Smooth muscle cell (in vitro differentiated cells): Measurements from ENCODE around the gene WDR12. TPM values are rescaled to one million over a fixed set of nuclear protein-coding genes. Genes with fewer than 3 reads are reported as not detected.
"Not testable (repeated sequence)": the region's sequence is repeated elsewhere in the genome, so short reads cannot be mapped to it uniquely, and the experiment has no call there.

ENCODE experiments used
- DNase-seq: peaks from one replicate; lab custom pipeline; 2025; ENCODE audit not compliant: unreplicated experiment; lab: John Stamatoyannopoulos, UW
- H2AFZ ChIP-seq: fragments of 200-600 bp; sonication (generic); 2 replicates; pipeline ENCODE4 v1.6.0; 2016; ENCODE audit warnings: antibody characterized with exemption, low read depth, mild to moderate bottlenecking
- H3F3A ChIP-seq: fragments of 200-600 bp; sonication (generic); 2 replicates; pipeline ENCODE4 v1.6.0; 2017; ENCODE audit warnings: antibody characterized with exemption, low read depth
- H3K27ac ChIP-seq: fragments of 200-600 bp; sonication (generic); 2 replicates; pipeline ENCODE4 v1.5.1; 2016; ENCODE audit warnings: low read depth, mild to moderate bottlenecking
- H3K27me3 ChIP-seq: fragments of 200-600 bp; sonication (generic); 2 replicates; pipeline ENCODE4 v1.6.1; 2016; ENCODE audit warnings: low read depth, mild to moderate bottlenecking
- H3K36me3 ChIP-seq: fragments of 200-600 bp; sonication (generic); 2 replicates; pipeline ENCODE4 v1.5.1; 2016; ENCODE audit warnings: low read depth
- H3K4me1 ChIP-seq: fragments of 200-600 bp; sonication (generic); 2 replicates; pipeline ENCODE4 v1.5.1; 2016; ENCODE audit warnings: low read depth
- H3K4me2 ChIP-seq: fragments of 200-600 bp; sonication (generic); 2 replicates; pipeline ENCODE4 v1.6.0; 2016; ENCODE audit warnings: mild to moderate bottlenecking
- H3K4me3 ChIP-seq: fragments of 200-600 bp; sonication (generic); 2 replicates; pipeline ENCODE4 v1.5.1; 2016; ENCODE audit warnings: mild to moderate bottlenecking
- H3K79me2 ChIP-seq: fragments of 200-600 bp; sonication (generic); 2 replicates; pipeline ENCODE4 v1.6.0; 2016; ENCODE audit warnings: low read depth, mild to moderate bottlenecking
- H3K9ac ChIP-seq: fragments of 200-600 bp; sonication (generic); 2 replicates; pipeline ENCODE4 v1.6.0; 2016; ENCODE audit warnings: low read depth
- H3K9me3 ChIP-seq: fragments of 200-600 bp; sonication (generic); replicated peaks from 2 replicates; pipeline ENCODE4 v1.5.1; 2016; ENCODE audit warnings: low read depth
- H4K20me1 ChIP-seq: fragments of 200-600 bp; sonication (generic); 2 replicates; pipeline ENCODE4 v1.6.0; 2016; ENCODE audit warnings: low read depth
- CTCF ChIP-seq: fragments of 200-600 bp; sonication (generic); IDR thresholded peaks from 2 replicates; pipeline ENCODE4 v1.5.1; 2017; ENCODE audit warnings: borderline replicate concordance, mild to moderate bottlenecking, antibody characterized with exemption; ENCODE audit not compliant: insufficient read depth, poor library complexity, severe bottlenecking
- WGBS: methylation state at CpG from one replicate; pipeline ENCODE4 v1.1.7; 2016; ENCODE audit warnings: low lambda C conversion rate; 5-methylcytosine and 5-hydroxymethylcytosine counted together
- polyA plus RNA-seq: library from polyadenylated mRNA; unstranded; fragments of >200 nt; fragmentation: Nextera tagmentation; extraction: Ambion mirVana; gene quantifications from 2 replicates; pipeline ENCODE4 v1.2.1, GENCODE V29; 2016
- total RNA-seq: library from RNA; depleted of rRNA; stranded (reverse); fragments of >200 nt; gene quantifications from 2 replicates; pipeline ENCODE4 v1.2.3, GENCODE V29; 2014

WDR12 gene
- total and polyA plus RNA-seq, 2 experiments from 2014 or later: 5.0 to 36.3 TPM

- Histone ChIP-seq H3K79me2 (peaks cover 52% of the 10 kb centered on the region), H3K4me2 (peak overlapping the region; percentile 100), H3K27me3 (no peaks in the 10 kb centered on the region), H3K27ac (no peak overlapping the region), H4K20me1 (no peaks in the 10 kb centered on the region), H3K4me1 (peaks cover 17% of the 10 kb centered on the region), H3K4me3 (peak overlapping the region; percentile 90), H3K9me3 (peaks cover 5% of the 10 kb centered on the region), H2AFZ (no peak overlapping the region), H3F3A (peaks cover 4% of the 10 kb centered on the region), H3K9ac (peak overlapping the region; percentile 81), H3K36me3 (peaks cover 7% of the 10 kb centered on the region)
- WGBS: 25% methylated on average over 3 of the region's 3 CpGs
- no peak for DNase-seq
- no peak for TF ChIP-seq CTCF
Observed at GRCh38 chr2:202910698-202911097, 775 bp downstream of the WDR12 start.

DNA sequence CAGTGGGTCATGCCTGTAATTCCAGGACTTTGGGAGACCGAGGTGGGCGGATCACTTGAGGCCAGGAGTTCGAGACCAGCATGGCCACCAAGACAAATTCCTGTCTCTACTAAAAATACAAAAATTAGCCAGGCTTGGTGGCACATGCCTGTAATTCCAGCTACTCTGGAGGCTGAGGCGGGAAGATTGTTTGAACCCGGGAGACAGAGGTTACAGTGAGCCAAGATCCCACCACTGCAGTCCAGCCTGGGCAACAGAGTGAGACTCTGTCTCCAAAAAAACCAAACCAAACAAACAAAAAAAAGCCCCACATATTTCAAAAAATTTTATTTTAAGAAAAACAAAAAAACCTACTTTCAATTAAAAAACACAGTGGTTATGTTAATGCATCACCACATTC, 1.2 kb downstream of the WDR12 start:
- not testable (repeated sequence) for H4K20me1 ChIP-seq, H2AFZ ChIP-seq, H3K9ac ChIP-seq, DNase-seq, H3K27ac ChIP-seq, H3F3A ChIP-seq, H3K27me3 ChIP-seq, H3K9me3 ChIP-seq
- Histone ChIP-seq H3K36me3 (peaks cover 11% of the 10 kb centered on the region), H3K4me1 (peaks cover 17% of the 10 kb centered on the region), H3K4me2 (peak overlapping the region; percentile 100), H3K4me3 (peak overlapping the region; percentile 90), H3K79me2 (peaks cover 56% of the 10 kb centered on the region)
- WGBS: 92% methylated on average over 5 of the region's 5 CpGs

DNA sequence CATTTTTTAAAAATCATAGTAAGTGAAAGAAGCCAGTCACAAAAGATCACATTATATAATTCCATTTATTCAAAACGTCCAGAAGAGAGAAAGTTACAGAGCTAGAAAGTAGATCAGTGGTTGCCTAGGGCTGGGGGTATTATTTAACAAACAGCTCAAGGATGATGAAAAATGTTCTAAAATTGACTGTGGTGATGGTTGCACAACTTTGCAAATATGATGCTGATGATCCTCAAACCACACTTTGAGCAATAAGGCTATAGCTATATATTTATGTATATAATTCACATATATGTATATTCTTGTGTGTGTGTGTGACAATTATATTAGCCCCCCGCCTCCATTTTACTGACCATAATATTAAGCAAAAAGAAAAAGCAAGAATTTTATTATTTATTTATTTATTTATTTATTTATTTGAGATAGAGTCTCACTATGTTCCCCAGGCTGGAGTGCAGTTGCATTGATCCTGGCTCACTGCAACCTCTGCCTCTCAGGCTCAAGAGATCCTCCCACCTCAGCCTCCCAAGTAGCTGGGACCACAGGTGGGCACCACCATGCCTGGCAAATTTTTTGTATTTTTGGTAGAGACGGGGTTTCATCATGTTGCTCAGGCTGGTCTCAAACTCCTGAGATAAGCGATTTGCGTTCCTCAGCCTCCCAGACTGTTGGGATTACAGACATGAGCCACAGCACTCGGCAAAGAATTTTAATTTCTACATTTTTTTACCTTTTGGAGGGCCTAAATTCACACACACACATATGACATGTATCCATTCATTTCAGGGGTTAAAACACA, 1.9 kb downstream of the WDR12 start:
- H3K4me3 ChIP-seq: peak overlapping the region; percentile 90
- peaks cover 17% of the 10 kb centered on the region for H3K4me1 ChIP-seq
- whole genome bisulfite sequencing: 97% methylated on average over 6 of the region's 6 CpGs
- H3K79me2 ChIP-seq: peaks cover 62% of the 10 kb centered on the region
- no peak for TF ChIP-seq CTCF
- no peak for DNase-seq
- H3K36me3 ChIP-seq: peaks cover 11% of the 10 kb centered on the region
- H3K27ac ChIP-seq: no peak overlapping the region
- no peaks in the 10 kb centered on the region for H4K20me1 ChIP-seq
- H3K27me3 ChIP-seq: no peaks in the 10 kb centered on the region
- H3K4me2 ChIP-seq: peak overlapping the region; percentile 100
- H2AFZ ChIP-seq: no peak overlapping the region
- H3K9me3 ChIP-seq: peaks cover 8% of the 10 kb centered on the region
- no peak overlapping the region for H3K9ac ChIP-seq
- peaks cover 4% of the 10 kb centered on the region for H3F3A ChIP-seq

DNA sequence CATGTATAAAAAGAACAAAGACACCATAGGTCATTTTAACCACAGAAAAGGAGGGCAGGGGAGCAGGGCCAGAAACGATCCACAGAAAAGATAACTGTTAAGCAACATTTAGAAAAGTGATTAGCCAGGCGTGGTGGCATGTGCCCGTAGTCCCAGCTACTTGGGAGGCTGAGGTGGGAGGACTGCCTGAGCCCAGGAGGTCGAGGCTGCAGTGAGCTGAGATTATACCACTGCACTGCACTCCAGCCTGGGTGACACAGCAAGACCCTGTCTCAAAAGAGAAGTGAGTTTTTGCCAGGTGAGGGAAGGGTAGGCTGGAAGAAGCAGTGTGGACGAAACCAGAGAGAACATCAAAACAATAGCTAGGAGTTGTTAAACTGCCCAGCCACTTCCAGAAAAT, 3.3 kb downstream of the WDR12 start:
- Histone ChIP-seq H3K9me3 (peaks cover 8% of the 10 kb centered on the region), H3K4me2 (no peak overlapping the region), H3K27ac (no peak overlapping the region), H3K79me2 (peaks cover 62% of the 10 kb centered on the region), H3K36me3 (peaks cover 15% of the 10 kb centered on the region), H3K9ac (no peak overlapping the region), H3K4me1 (peaks cover 13% of the 10 kb centered on the region), H4K20me1 (no peaks in the 10 kb centered on the region), H2AFZ (no peak overlapping the region), H3F3A (peaks cover 4% of the 10 kb centered on the region), H3K27me3 (no peaks in the 10 kb centered on the region), H3K4me3 (no peak overlapping the region)
- no peak for TF ChIP-seq CTCF
- WGBS: 91% methylated on average over 5 of the region's 5 CpGs
- no peak for DNase-seq

GRCh38 chr2:202905507-202905906, 6.0 kb downstream of the WDR12 start:
- not testable (repeated sequence) for H3F3A ChIP-seq, H3K27ac ChIP-seq, H3K4me1 ChIP-seq, H4K20me1 ChIP-seq, DNase-seq, H3K27me3 ChIP-seq, H3K4me3 ChIP-seq, H3K4me2 ChIP-seq, H3K9ac ChIP-seq, H3K9me3 ChIP-seq, H2AFZ ChIP-seq
- peaks cover 50% of the 10 kb centered on the region for H3K79me2 ChIP-seq
- peaks cover 15% of the 10 kb centered on the region for H3K36me3 ChIP-seq
